MCF 10A (cell line): ENCODE results near the gene FBH1. TPM values are rescaled to one million over a fixed set of nuclear protein-coding genes. Genes with fewer than 3 reads are reported as not detected.

Experiments
- BruUV-seq: library from RNA; stranded (reverse); fragments of 400-500 nt; replicated peaks from 2 replicates; lab custom pipeline; 2021; lab: Mats Ljungman, UMichigan
- CTCF ChIA-PET: fragments of 300-600 bp; sonication (Branson Sonifier 250); formaldehyde crosslinking; extraction: SDS; loops from one replicate; lab custom pipeline; 2021; ENCODE audit warnings: antibody characterized with exemption, inconsistent platforms; lab: Yijun Ruan, JAX
- POLR2A ChIA-PET: fragments of 300-600, 350-650 bp; sonication (Branson Sonifier 250); formaldehyde crosslinking; extraction: SDS; loops from one replicate; lab custom pipeline; 2020; ENCODE audit warnings: antibody characterized with exemption, inconsistent platforms; lab: Yijun Ruan, JAX
- DNase-seq: peaks from one replicate; pipeline ENCODE4 v3.0.0-alpha.2; 2018; ENCODE audit not compliant: unreplicated experiment
- H3K27ac Mint-ChIP-seq: one replicate; pipeline ENCODE4 v1.8.0; 2022; ENCODE audit warnings: mild to moderate bottlenecking, low read depth, mixed read lengths; ENCODE audit not compliant: unreplicated experiment
- H3K27me3 Mint-ChIP-seq: one replicate; pipeline ENCODE4 v1.8.0; 2022; ENCODE audit warnings: mixed read lengths; ENCODE audit not compliant: insufficient read depth, unreplicated experiment
- H3K36me3 Mint-ChIP-seq: one replicate; pipeline ENCODE4 v1.8.0; 2022; ENCODE audit warnings: mild to moderate bottlenecking, moderate library complexity, mixed read lengths; ENCODE audit not compliant: insufficient read depth, unreplicated experiment
- H3K4me1 Mint-ChIP-seq: one replicate; pipeline ENCODE4 v1.8.0; 2022; ENCODE audit warnings: mixed read lengths; ENCODE audit not compliant: insufficient read depth, unreplicated experiment
- H3K4me3 Mint-ChIP-seq: one replicate; pipeline ENCODE4 v1.8.0; 2022; ENCODE audit warnings: mild to moderate bottlenecking, moderate library complexity, mixed read lengths; ENCODE audit not compliant: unreplicated experiment
- H3K9me3 Mint-ChIP-seq: one replicate; pipeline ENCODE4 v1.8.0; 2022; ENCODE audit warnings: mixed read lengths; ENCODE audit not compliant: unreplicated experiment
- intact Hi-C: fragments of 100-400 bp; cut with micrococcal nuclease; formaldehyde crosslinking; loops from 2 replicates; pipeline ENCODE4 v1.14.1; 2022
- total RNA-seq: library from RNA; stranded (reverse); gene quantifications from 2 replicates; pipeline ENCODE4 v1.2.3, GENCODE V29; 2022
- TF ChIP-seq, protein P1 (sequence below): fragments of 200-600 bp; IDR thresholded peaks from one replicate; pipeline ENCODE4 v1.8.0; 2022; ENCODE audit warnings: antibody characterized with exemption, mild to moderate bottlenecking; ENCODE audit not compliant: unreplicated experiment

The FBH1 gene
- total RNA-seq, 1 experiment from 2014 or later, result 61.8 TPM

DNA sequence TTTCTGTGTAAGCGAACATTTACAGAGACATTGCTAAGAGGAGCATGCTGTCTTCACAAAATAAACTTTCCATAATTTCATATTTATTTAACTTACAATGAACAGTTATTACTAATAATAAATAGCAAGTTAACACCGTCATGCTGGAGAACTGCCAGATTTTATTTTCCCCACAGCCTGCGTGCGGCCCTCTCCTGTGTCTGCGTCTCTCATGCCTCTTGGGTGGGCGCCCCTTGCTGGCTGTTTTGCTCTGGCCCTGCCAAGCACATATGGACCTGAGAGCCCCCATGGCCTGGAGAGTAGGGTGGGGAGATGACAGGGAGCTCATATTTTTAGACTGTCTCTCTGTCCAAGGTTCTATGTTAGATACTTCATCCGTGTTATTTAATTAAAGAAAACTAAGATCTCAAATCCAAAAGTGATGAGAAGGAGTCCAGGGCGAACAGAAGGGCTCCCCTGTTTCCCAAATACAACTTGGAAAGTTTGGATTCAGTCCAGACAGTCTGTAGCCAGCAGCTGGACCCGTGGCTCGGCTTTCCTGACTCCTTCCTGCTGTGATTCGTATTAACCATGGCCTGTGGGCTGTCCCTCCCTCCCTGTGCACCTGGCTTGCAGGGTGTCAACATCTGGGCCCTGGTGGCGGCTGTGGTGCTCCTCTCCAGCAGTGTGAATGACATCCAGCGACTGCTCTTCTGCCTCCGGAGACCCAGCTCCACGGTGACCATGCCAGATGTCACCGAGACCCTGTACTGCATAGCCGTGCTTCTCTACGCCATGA is 20.5 kb downstream of the FBH1 start:
- Mint-ChIP-seq H3K27me3 (no peaks in the 10 kb centered on the region), H3K4me1 (peaks cover 5% of the 10 kb centered on the region), H3K9me3 (no peaks in the 10 kb centered on the region), H3K4me3 (no peak overlapping the region), H3K27ac (no peak overlapping the region), H3K36me3 (peaks cover 92% of the 10 kb centered on the region)
- CTCF ChIA-PET, result interaction anchor here (0.6 kb wide), 1 partner anchor 494 kb away, joined by 3 read pairs; no protein-coding TSS in a partner anchor
- TF ChIP-seq, protein P1, sequence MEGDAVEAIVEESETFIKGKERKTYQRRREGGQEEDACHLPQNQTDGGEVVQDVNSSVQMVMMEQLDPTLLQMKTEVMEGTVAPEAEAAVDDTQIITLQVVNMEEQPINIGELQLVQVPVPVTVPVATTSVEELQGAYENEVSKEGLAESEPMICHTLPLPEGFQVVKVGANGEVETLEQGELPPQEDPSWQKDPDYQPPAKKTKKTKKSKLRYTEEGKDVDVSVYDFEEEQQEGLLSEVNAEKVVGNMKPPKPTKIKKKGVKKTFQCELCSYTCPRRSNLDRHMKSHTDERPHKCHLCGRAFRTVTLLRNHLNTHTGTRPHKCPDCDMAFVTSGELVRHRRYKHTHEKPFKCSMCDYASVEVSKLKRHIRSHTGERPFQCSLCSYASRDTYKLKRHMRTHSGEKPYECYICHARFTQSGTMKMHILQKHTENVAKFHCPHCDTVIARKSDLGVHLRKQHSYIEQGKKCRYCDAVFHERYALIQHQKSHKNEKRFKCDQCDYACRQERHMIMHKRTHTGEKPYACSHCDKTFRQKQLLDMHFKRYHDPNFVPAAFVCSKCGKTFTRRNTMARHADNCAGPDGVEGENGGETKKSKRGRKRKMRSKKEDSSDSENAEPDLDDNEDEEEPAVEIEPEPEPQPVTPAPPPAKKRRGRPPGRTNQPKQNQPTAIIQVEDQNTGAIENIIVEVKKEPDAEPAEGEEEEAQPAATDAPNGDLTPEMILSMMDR, result no peak
- no TSS peak for BruUV-seq
- intact Hi-C loops, result no loop called here
- no peak for DNase-seq
- POLR2A ChIA-PET, result no interaction called here

DNA sequence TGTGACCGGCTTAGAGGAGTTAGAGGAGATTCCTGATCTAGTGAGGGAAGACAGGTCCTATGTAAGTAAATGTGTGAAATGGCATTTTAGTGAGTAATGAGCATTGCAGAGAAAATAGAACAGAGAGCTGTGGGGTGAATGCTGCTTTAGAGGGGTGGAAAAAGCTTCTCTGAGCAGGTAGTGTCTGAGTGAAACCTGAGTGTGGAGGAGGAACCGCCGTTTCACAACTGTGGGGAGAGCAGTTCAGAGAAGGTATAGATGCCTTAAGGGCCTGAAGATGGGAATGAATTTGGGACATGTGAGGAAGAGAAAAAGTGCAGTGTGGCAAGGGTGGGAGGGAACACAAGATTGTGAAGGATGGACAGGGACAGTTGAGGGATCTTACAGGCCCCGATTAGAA is 21.6 kb downstream of the FBH1 start:
- TF ChIP-seq, protein P1, result no peak
- H3K4me1 Mint-ChIP-seq, result peaks cover under 1% of the 10 kb centered on the region
- BruUV-seq, result no TSS peak
- H3K4me3 Mint-ChIP-seq, result no peak overlapping the region
- no peaks in the 10 kb centered on the region for H3K27me3 Mint-ChIP-seq
- intact Hi-C loops, result no loop called here
- peaks cover 93% of the 10 kb centered on the region for H3K36me3 Mint-ChIP-seq
- ChIA-PET POLR2A (no interaction called here), CTCF (no interaction called here)
- H3K9me3 Mint-ChIP-seq, result no peaks in the 10 kb centered on the region
- no peak overlapping the region for H3K27ac Mint-ChIP-seq
- DNase-seq, result no peak

DNA sequence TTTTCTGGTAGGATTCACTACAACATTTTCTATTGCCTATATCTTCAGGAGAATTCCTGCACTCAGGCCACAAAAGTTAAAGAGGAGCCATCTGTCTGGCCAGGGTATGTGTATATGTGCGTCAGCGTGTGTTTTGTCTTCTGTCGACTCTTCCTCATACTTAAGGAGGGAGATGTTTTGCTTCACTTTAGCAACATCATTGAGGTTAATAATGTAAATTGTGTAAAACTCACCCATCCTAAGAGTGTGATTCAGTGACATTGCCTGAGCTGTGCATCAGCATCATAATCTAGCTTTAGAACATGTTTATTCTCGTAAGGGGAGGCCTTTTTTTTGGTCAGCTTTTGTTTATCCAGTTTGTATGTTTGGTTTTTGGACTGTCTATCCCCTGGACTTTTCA is 23.7 kb downstream of the FBH1 start:
- no peaks in the 10 kb centered on the region for H3K4me1 Mint-ChIP-seq
- TF ChIP-seq, protein P1, result no peak
- ChIA-PET CTCF (no interaction called here), POLR2A (no interaction called here)
- peaks cover 92% of the 10 kb centered on the region for H3K36me3 Mint-ChIP-seq
- BruUV-seq, result no TSS peak
- no peaks in the 10 kb centered on the region for H3K9me3 Mint-ChIP-seq
- H3K4me3 Mint-ChIP-seq, result no peak overlapping the region
- no peak overlapping the region for H3K27ac Mint-ChIP-seq
- DNase-seq, result no peak
- H3K27me3 Mint-ChIP-seq, result no peaks in the 10 kb centered on the region
- intact Hi-C loops, result no loop called here

DNA sequence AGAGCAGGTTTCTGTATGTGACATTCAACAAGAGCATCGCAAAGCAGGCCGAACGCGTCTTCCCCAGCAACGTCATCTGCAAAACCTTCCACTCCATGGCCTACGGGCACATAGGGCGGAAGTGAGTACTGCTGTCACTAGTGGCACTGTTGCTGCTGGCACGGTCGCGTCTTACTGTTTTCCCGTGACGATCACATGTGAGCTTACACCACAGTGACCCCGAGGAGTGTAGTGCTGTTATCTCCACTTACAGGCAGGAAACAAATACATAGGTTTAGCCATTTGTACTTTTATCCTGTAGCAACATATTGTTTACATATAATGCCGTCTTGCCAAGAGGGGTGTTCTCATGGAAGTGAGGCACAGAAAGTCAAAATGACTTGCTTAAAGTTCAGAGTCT is 25.4 kb downstream of the FBH1 start:
- intact Hi-C loops, result no loop called here
- TF ChIP-seq, protein P1, result no peak
- H3K36me3 Mint-ChIP-seq, result peaks cover 85% of the 10 kb centered on the region
- H3K4me3 Mint-ChIP-seq, result no peak overlapping the region
- ChIA-PET POLR2A (no interaction called here), CTCF (no interaction called here)
- no peak overlapping the region for H3K27ac Mint-ChIP-seq
- H3K27me3 Mint-ChIP-seq, result no peaks in the 10 kb centered on the region
- DNase-seq, result no peak
- H3K9me3 Mint-ChIP-seq, result no peaks in the 10 kb centered on the region
- BruUV-seq, result no TSS peak
- H3K4me1 Mint-ChIP-seq, result no peaks in the 10 kb centered on the region
